ENCODE data around the gene SLC9A3. TPM values are rescaled to one million over a fixed set of nuclear protein-coding genes. Genes with fewer than 3 reads are reported as not detected.
A peak's percentile ranks its signal among the peaks of the same experiment; 100 is the strongest.

The SLC9A3 gene
- total and polyA plus RNA-seq, 12 donors = 0.53 to 1.5 (median 1.0) TPM

DNA sequence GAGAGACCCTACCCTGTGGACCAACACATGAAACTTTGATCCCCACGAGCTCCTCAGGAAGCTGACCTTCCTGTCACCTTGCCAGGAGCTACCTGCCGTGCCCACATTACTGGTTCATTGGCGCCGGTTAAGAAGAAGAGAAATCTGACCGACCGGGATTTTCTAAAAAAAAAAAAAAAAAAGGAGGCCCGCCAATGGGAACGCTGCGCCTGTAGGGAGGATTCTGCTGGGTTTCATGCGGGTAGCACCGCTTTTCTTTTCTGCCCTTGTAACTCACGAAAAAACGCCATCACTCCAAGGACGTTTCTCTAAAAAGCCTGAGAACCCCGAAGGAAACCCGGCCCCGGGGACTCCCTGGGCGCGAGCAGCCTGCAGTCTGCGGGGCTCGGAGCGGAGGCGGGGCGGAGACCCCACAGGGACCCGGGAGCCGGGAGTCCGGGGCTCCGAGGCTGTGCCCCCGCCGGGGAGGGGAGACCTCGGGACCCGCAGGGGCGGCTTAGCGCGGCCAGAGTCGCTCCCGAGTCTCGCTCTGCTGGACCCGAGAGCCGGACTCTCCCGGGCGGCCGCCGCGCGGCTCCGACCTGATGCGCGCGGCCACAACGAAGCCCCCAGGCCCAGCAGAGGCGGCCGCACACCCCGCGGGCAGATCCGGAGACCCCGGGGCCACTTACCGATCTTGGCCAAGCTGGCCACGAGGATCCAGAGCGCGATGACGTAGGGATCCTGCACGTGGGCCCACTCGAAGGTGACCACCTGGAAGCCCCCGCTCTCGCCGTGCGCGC lies 617 bp downstream of the SLC9A3 start:
- intact Hi-C loops (cut with DNase I) = no loop called here
- Histone ChIP-seq H3K27ac (no peak overlapping the region), H3K4me3 (peak overlapping the region in 8 of 10 donors; percentile 10 to 36 (median 24)), H3K4me1 (peaks cover 0 to 12% (median 8%) of the 10 kb centered on the region in 9 donors), H3K27me3 (peaks cover 21 to 100% (median 98%) of the 10 kb centered on the region in 7 donors), H3K9me3 (no peaks in the 10 kb centered on the region), H3K36me3 (no peaks in the 10 kb centered on the region)
- no peak for TF ChIP-seq CTCF (IDR thresholded peaks at IDR 0.05)
- 1 to 2% methylated on average over 64 to 69 of the region's 69 CpGs for WGBS, 2 donors
- DNase-seq (no peak), ATAC-seq (no peak)

DNA sequence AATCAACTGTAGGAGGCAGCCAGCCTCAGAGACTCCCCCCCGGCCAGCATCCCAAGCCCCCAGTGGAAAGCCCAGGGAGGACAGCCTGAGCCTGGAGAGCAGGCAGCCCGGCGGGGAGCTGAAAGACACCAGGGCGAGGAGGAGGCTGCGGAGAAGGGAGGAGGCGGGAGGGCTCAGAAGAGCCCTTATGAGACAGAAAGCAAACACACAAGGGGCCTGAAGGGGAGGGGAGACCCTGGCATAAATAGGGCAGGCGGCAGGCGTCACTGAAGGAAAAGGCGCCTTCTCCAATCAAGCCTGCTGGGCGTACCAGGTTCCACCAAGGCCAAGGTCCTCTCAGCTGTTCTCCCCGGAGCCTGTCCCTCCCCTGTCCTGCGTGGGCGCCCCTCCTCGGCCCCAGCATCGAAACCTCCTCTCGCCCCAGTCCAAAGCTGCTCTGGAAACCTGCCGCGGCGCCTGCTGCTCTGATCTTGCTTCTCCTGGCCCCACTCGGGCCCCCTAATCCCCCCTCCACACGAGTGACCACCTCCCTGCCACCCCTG lies 1.3 kb downstream of the SLC9A3 start:
- intact Hi-C loops (cut with DNase I) = no loop called here
- no peak for TF ChIP-seq CTCF (IDR thresholded peaks at IDR 0.05)
- no peak for ATAC-seq
- DNase-seq = no peak
- H3K36me3 ChIP-seq = no peaks in the 10 kb centered on the region
- H3K4me3 ChIP-seq = no peak overlapping the region
- WGBS, 2 donors = 20 to 25% methylated on average over 21 of the region's 21 CpGs
- H3K27me3 ChIP-seq = peaks cover 21 to 100% (median 98%) of the 10 kb centered on the region in 7 donors
- peaks cover 0 to 12% (median 8%) of the 10 kb centered on the region in 9 donors for H3K4me1 ChIP-seq
- H3K27ac ChIP-seq = no peak overlapping the region
- no peaks in the 10 kb centered on the region for H3K9me3 ChIP-seq

DNA sequence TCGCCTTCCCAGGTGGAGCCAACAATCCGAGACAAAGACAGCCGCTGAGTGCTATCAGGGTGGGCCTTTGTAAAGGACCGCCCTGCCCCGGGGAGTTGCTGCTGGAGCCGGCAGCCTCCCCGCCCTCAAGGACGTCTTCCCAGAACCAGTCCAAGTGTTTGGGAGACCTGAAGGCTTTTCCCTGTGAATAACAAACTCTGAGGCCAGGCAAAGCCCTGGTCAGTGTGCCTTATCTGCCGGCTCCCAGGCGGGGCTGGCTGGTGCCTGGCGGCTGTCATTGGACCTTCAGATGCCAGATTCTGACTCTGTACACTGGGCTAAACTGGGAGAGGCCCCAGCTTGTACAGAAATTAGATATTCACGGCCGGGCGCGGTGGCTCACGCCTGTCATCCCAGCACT lies 2.1 kb downstream of the SLC9A3 start:
- intact Hi-C loops (cut with DNase I) = no loop called here
- Histone ChIP-seq H3K9me3 (no peaks in the 10 kb centered on the region), H3K36me3 (no peaks in the 10 kb centered on the region), H3K27ac (no peak overlapping the region), H3K4me1 (peaks cover 0 to 12% (median 8%) of the 10 kb centered on the region in 9 donors), H3K27me3 (peaks cover 21 to 100% (median 93%) of the 10 kb centered on the region in 7 donors), H3K4me3 (no peak overlapping the region)
- WGBS, 2 donors = 31 to 36% methylated on average over 16 of the region's 16 CpGs
- no peak for DNase-seq
- no peak for TF ChIP-seq CTCF (IDR thresholded peaks at IDR 0.05)
- ATAC-seq = peak in 2 of 8 donors; percentile 30 to 34

- H3K4me1 ChIP-seq = peaks cover 0 to 12% (median 8%) of the 10 kb centered on the region in 9 donors
- no peaks in the 10 kb centered on the region for H3K36me3 ChIP-seq
- no peak overlapping the region for H3K4me3 ChIP-seq
- no peak for ATAC-seq
- no peak for TF ChIP-seq CTCF (IDR thresholded peaks at IDR 0.05)
- no peak for DNase-seq
- intact Hi-C loops (cut with DNase I) = no loop called here
- H3K9me3 ChIP-seq = no peaks in the 10 kb centered on the region
- H3K27ac ChIP-seq = no peak overlapping the region
- WGBS, 2 donors = 30 to 45% methylated on average over 9 of the region's 9 CpGs
- H3K27me3 ChIP-seq = peaks cover 21 to 100% (median 92%) of the 10 kb centered on the region in 7 donors
Observed at GRCh38 chr5:521680-522079, 2.6 kb downstream of the SLC9A3 start.

All from heart right ventricle (tissue), 16 donors.